IMR-90 (cell line): ENCODE measurements around the gene KIAA0513. TPM values are rescaled to one million over a fixed set of nuclear protein-coding genes. Genes with fewer than 3 reads are reported as not detected.

Experiments
- ATAC-seq: fragments of 200-7000 bp; cut with Tn5 transposase; 2 replicates; pipeline ENCODE4 v1.9.1; 2020; ENCODE audit warnings: low read depth, mild to moderate bottlenecking, moderate library complexity
- BruUV-seq: library from RNA; stranded (reverse); fragments of 400-500 nt; replicated peaks from 2 replicates; lab custom pipeline; 2021; lab: Mats Ljungman, UMichigan
- CTCF ChIA-PET: fragments of 300-600 bp; formaldehyde crosslinking; extraction: SDS; loops from one replicate; lab custom pipeline; 2021; ENCODE audit warnings: antibody characterized with exemption; lab: Yijun Ruan, JAX
- POLR2A ChIA-PET: fragments of 300-600 bp; sonication (Branson Sonifier 250); formaldehyde crosslinking; loops from one replicate; lab custom pipeline; 2022; ENCODE audit warnings: antibody characterized with exemption; ENCODE audit not compliant: unreplicated experiment; lab: Charles Lee
- DNase-seq: peaks from one replicate; pipeline ENCODE4 v3.0.0; 2013
- H2AFZ ChIP-seq: replicated peaks from 2 replicates; pipeline ENCODE3; 2013; ENCODE audit warnings: low read length, mild to moderate bottlenecking; ENCODE audit not compliant: poor library complexity
- H2AK5ac ChIP-seq: 2 replicates; pipeline ENCODE4 v1.6.1; 2013; ENCODE audit warnings: low read depth, low read length, inconsistent platforms
- H2AK9ac ChIP-seq: replicated peaks from 2 replicates; pipeline ENCODE3; 2013; ENCODE audit warnings: mild to moderate bottlenecking, low read depth, low read length, moderate library complexity; ENCODE audit not compliant: poor library complexity
- H2BK120ac ChIP-seq: 2 replicates; pipeline ENCODE4 v1.6.1; 2013; ENCODE audit warnings: low read depth, low read length, inconsistent platforms
- H2BK15ac ChIP-seq: 3 replicates; pipeline ENCODE4 v1.6.1; 2013; ENCODE audit warnings: low read depth, low read length, inconsistent platforms
- H2BK20ac ChIP-seq: 2 replicates; pipeline ENCODE4 v1.6.1; 2013; ENCODE audit warnings: low read depth, mild to moderate bottlenecking, inconsistent platforms, low read length, moderate library complexity
- H2BK5ac ChIP-seq: 2 replicates; pipeline ENCODE4 v1.6.1; 2013; ENCODE audit warnings: mild to moderate bottlenecking, low read depth, low read length, inconsistent platforms; ENCODE audit not compliant: poor library complexity, severe bottlenecking
- H3K14ac ChIP-seq: replicated peaks from 2 replicates; pipeline ENCODE4 v1.6.1; 2013; ENCODE audit warnings: low read depth, low read length, inconsistent platforms
- H3K18ac ChIP-seq: 2 replicates; pipeline ENCODE4 v1.6.1; 2013; ENCODE audit warnings: low read depth, low read length, control low read depth
- H3K23ac ChIP-seq: 2 replicates; pipeline ENCODE4 v1.6.1; 2013; ENCODE audit warnings: low read depth, low read length, inconsistent platforms
- H3K27ac ChIP-seq: 2 replicates; pipeline ENCODE4 v1.5.1; 2013; ENCODE audit warnings: mild to moderate bottlenecking, control low read depth, low read length; ENCODE audit not compliant: insufficient read depth
- H3K27me3 ChIP-seq: 2 replicates; pipeline ENCODE4 v1.6.1; 2013; ENCODE audit warnings: low read length; ENCODE audit not compliant: control insufficient read depth, insufficient read depth
- H3K36me3 ChIP-seq: 2 replicates; pipeline ENCODE4 v1.6.1; 2013; ENCODE audit warnings: low read length, mixed read lengths; ENCODE audit not compliant: control insufficient read depth, insufficient read depth
- H3K4ac ChIP-seq: 2 replicates; pipeline ENCODE4 v1.6.1; 2013; ENCODE audit warnings: low read depth, low read length, inconsistent platforms
- H3K4me1 ChIP-seq: 2 replicates; pipeline ENCODE4 v1.6.1; 2013; ENCODE audit warnings: low read length, mixed read lengths; ENCODE audit not compliant: control insufficient read depth, insufficient read depth
- H3K4me2 ChIP-seq: 2 replicates; pipeline ENCODE4 v1.6.1; 2013; ENCODE audit warnings: low read depth, mild to moderate bottlenecking, control low read depth, low read length, moderate library complexity
- H3K4me3 ChIP-seq: 2 replicates; pipeline ENCODE4 v1.5.1; 2013; ENCODE audit warnings: low read depth, mild to moderate bottlenecking, control low read depth, low read length, moderate library complexity; ENCODE audit not compliant: insufficient read depth
- H3K56ac ChIP-seq: 2 replicates; pipeline ENCODE4 v1.6.1; 2013; ENCODE audit warnings: low read length, inconsistent platforms; ENCODE audit not compliant: insufficient read depth; ENCODE audit errors: extremely low read depth
- H3K79me1 ChIP-seq, 2 experiments: 2 replicates each; pipeline ENCODE4 v1.6.1; 2013; ENCODE audit warnings: low read length in 2 of 2, inconsistent platforms in 1 of 2, low read depth in 1 of 2
- H3K9ac ChIP-seq: 2 replicates; pipeline ENCODE4 v1.6.1; 2013; ENCODE audit warnings: low read depth, low read length, control low read depth
- H3K9me1 ChIP-seq: 2 replicates; pipeline ENCODE4 v1.6.1; 2013; ENCODE audit warnings: low read length, inconsistent platforms; ENCODE audit not compliant: insufficient read depth
- H3K9me3 ChIP-seq: 2 replicates; pipeline ENCODE4 v1.6.1; 2013; ENCODE audit warnings: low read length; ENCODE audit not compliant: control insufficient read depth, insufficient read depth
- H4K20me1 ChIP-seq: 2 replicates; pipeline ENCODE4 v1.6.1; 2013; ENCODE audit warnings: low read length, inconsistent platforms; ENCODE audit not compliant: insufficient read depth
- H4K5ac ChIP-seq: 2 replicates; pipeline ENCODE4 v1.6.1; 2013; ENCODE audit warnings: mild to moderate bottlenecking, low read depth, low read length, control low read depth
- H4K8ac ChIP-seq, 2 experiments: 2 replicates each; pipeline ENCODE4 v1.6.1; 2013; ENCODE audit warnings: low read depth in 2 of 2, low read length in 2 of 2, control low read depth in 1 of 2, inconsistent platforms in 1 of 2
- H4K91ac ChIP-seq: 2 replicates; pipeline ENCODE4 v1.6.1; 2013; ENCODE audit warnings: low read depth, low read length, inconsistent platforms; ENCODE audit not compliant: insufficient read depth
- CEBPB ChIP-seq: IDR thresholded peaks from 2 replicates; pipeline ENCODE4 v1.6.1; 2012; ENCODE audit warnings: low read depth, low read length, improper control_type of control experiment
- MAFK ChIP-seq: IDR thresholded peaks from 2 replicates; pipeline ENCODE4 v1.6.1; 2012; ENCODE audit warnings: low read depth, low read length, improper control_type of control experiment
- RAD21 ChIP-seq: IDR thresholded peaks from 2 replicates; pipeline ENCODE4 v1.6.1; 2012; ENCODE audit warnings: low read length, improper control_type of control experiment
- SMC3 ChIP-seq: fragments of 150-350 bp; IDR thresholded peaks from 2 replicates; pipeline ENCODE4 v1.6.1; 2016; ENCODE audit warnings: low read depth, mild to moderate bottlenecking, antibody characterized with exemption, low read length, moderate library complexity
- WGBS, 2 experiments: methylation state at CpG; one replicate each; pipeline versions ENCODE4 v1.1.5 to v1.1.7; 2013; ENCODE audit warnings: missing lambda C conversion rate in 2 of 2; ENCODE audit not compliant: insufficient read length in 1 of 2; ENCODE audit errors: extremely low coverage in 2 of 2; 5-methylcytosine and 5-hydroxymethylcytosine counted together
- dilution Hi-C: fragments of 300-500 bp; cut with HindIII; formaldehyde crosslinking; loops from one replicate; pipeline ENCODE4 v1.14.3; 2018; ENCODE audit warnings: low sequenced_read_pairs; ENCODE audit not compliant: unreplicated experiment
- in situ Hi-C: fragments of 300-500 bp; cut with MboI; formaldehyde crosslinking; loops from 3 replicates; pipeline ENCODE4 v1.14.3; 2019; ENCODE audit warnings: low sequenced_read_pairs, inconsistent platforms, mixed read lengths
- intact Hi-C: fragments of 100-400 bp; cut with micrococcal nuclease; formaldehyde crosslinking; loops from 2 replicates; pipeline ENCODE4 v1.10.0; 2022
- polyA plus RNA-seq, 3 experiments: library from polyadenylated mRNA; depleted of rRNA; stranded (reverse); fragments of >200 nt; gene quantifications; 2 replicates each; pipeline ENCODE4 v1.2.3, GENCODE V29; 2012; ENCODE audit warnings: low replicate concordance in 1 of 3
- total RNA-seq: library from RNA; depleted of rRNA; stranded (reverse); fragments of >200 nt; gene quantifications from 2 replicates; pipeline ENCODE4 v1.2.3, GENCODE V29; 2012
- TF ChIP-seq, protein P1 (sequence below): fragments of 150-350 bp; IDR thresholded peaks from 2 replicates; pipeline ENCODE4 v1.6.1; 2016; ENCODE audit warnings: low read depth, mild to moderate bottlenecking, low read length, moderate library complexity, borderline replicate concordance

The KIAA0513 gene
- total and polyA plus RNA-seq, 2 of the 4 experiments (the other 2 are of a cell fraction), result 9.5 TPM

- no peak overlapping the region for H3K4me3 ChIP-seq
- peak overlapping the region; percentile 8 for H2AFZ ChIP-seq
- no peak overlapping the region for H2BK15ac ChIP-seq
- DNase-seq (no peak), ATAC-seq (no peak)
- ChIA-PET CTCF (no interaction called here), POLR2A (no interaction called here)
- WGBS, 2 experiments, result 96% methylated on average over 7 of the region's 17 CpGs; no CpG with 5 or more reads in 1 of the 2 experiments
- peaks cover 4% of the 10 kb centered on the region for H3K27me3 ChIP-seq
- H3K9me1 ChIP-seq, result peaks cover 12% of the 10 kb centered on the region; the same call in 1 of the 2 replicates
- in situ Hi-C loops (no loop called here), dilution Hi-C loops (no loop called here), intact Hi-C loops (no loop called here)
- H4K8ac ChIP-seq, result no peak overlapping the region
- TF ChIP-seq MAFK, result no peak
- no peak for TF ChIP-seq CEBPB
- no peak for TF ChIP-seq RAD21
- TF ChIP-seq, protein P1, sequence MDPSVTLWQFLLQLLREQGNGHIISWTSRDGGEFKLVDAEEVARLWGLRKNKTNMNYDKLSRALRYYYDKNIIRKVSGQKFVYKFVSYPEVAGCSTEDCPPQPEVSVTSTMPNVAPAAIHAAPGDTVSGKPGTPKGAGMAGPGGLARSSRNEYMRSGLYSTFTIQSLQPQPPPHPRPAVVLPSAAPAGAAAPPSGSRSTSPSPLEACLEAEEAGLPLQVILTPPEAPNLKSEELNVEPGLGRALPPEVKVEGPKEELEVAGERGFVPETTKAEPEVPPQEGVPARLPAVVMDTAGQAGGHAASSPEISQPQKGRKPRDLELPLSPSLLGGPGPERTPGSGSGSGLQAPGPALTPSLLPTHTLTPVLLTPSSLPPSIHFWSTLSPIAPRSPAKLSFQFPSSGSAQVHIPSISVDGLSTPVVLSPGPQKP, result no peak
- TF ChIP-seq SMC3, result no peak
- H3K9me3 ChIP-seq, result peaks cover 4% of the 10 kb centered on the region; the same call in 1 of the 2 replicates
- H3K79me1 ChIP-seq, result no peaks in the 10 kb centered on the region
- no peak overlapping the region for H2BK20ac ChIP-seq
- H2AK9ac ChIP-seq, result no peak overlapping the region
- peak overlapping the region; percentile 10; the same call in 1 of the 2 replicates for H2AK5ac ChIP-seq
- no peak overlapping the region for H3K23ac ChIP-seq
- no peak overlapping the region for H3K18ac ChIP-seq
- no peaks in the 10 kb centered on the region for H4K20me1 ChIP-seq
- no peak overlapping the region for H2BK5ac ChIP-seq
- H3K56ac ChIP-seq, result no peak overlapping the region
- no TSS peak for BruUV-seq
- no peak overlapping the region for H3K27ac ChIP-seq
- no peak overlapping the region for H3K4ac ChIP-seq
- H2BK120ac ChIP-seq, result no peak overlapping the region
- no peak overlapping the region for H4K5ac ChIP-seq
- no peak overlapping the region for H3K14ac ChIP-seq
- no peak overlapping the region for H3K4me2 ChIP-seq
- H3K4me1 ChIP-seq, result peaks cover 10% of the 10 kb centered on the region
- no peaks in the 10 kb centered on the region for H3K36me3 ChIP-seq
- no peak overlapping the region for H4K91ac ChIP-seq
- H3K9ac ChIP-seq, result no peak overlapping the region
These were observed 114.0 kb downstream of the KIAA0513 start for GRCh38 chr16:85141491-85142128.
